AG09319 (cell line): Measurements from ENCODE around the gene ANKRD11.
"Not testable (repeated sequence)": the region's sequence is repeated elsewhere in the genome, so short reads cannot be mapped to it uniquely, and the experiment has no call there.

Source experiments
- DNase-seq: peaks from one replicate; pipeline ENCODE4 v3.0.0-alpha.2; 2010; ENCODE audit warnings: low read depth; ENCODE audit errors: extremely low read depth
- TF ChIP-seq, protein P1 (sequence below): IDR thresholded peaks from 2 replicates; pipeline ENCODE4 v1.5.1; 2011; ENCODE audit warnings: low read depth, mild to moderate bottlenecking, inconsistent platforms, low read length, moderate library complexity

Gene ANKRD11

DNA sequence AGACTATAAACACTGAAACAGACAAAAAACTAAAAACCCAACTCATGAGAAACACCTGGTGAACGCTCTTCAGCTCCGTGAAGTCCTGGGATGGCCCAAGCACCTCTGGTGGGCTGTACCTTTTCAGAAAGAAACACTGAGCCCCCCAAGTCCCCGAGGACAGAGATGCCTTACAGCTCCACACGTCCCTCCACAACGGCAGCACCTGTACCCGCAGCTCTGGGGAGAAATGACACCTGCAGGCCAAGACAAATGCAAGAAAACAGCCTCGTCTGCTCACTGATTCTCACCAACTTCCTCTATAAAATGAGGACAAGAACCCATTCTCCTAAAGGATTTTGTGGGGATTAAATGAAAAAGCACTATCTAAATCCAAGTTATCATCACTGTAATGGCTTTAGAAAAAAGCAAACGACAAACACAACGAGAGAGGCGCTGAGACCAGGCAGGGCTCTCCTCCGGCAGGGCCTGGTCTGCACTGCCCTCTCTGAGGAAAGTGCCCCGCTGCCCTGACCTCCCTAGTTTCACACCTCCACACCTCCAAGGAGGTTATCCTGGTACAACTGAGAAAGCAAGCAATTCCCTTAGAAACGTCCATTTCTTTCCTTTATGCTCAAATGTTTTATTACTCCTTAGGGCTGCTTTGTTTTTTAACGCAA, 158.0 kb downstream of the ANKRD11 start:
- no peak for DNase-seq
- TF ChIP-seq, protein P1, sequence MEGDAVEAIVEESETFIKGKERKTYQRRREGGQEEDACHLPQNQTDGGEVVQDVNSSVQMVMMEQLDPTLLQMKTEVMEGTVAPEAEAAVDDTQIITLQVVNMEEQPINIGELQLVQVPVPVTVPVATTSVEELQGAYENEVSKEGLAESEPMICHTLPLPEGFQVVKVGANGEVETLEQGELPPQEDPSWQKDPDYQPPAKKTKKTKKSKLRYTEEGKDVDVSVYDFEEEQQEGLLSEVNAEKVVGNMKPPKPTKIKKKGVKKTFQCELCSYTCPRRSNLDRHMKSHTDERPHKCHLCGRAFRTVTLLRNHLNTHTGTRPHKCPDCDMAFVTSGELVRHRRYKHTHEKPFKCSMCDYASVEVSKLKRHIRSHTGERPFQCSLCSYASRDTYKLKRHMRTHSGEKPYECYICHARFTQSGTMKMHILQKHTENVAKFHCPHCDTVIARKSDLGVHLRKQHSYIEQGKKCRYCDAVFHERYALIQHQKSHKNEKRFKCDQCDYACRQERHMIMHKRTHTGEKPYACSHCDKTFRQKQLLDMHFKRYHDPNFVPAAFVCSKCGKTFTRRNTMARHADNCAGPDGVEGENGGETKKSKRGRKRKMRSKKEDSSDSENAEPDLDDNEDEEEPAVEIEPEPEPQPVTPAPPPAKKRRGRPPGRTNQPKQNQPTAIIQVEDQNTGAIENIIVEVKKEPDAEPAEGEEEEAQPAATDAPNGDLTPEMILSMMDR: no peak

DNA sequence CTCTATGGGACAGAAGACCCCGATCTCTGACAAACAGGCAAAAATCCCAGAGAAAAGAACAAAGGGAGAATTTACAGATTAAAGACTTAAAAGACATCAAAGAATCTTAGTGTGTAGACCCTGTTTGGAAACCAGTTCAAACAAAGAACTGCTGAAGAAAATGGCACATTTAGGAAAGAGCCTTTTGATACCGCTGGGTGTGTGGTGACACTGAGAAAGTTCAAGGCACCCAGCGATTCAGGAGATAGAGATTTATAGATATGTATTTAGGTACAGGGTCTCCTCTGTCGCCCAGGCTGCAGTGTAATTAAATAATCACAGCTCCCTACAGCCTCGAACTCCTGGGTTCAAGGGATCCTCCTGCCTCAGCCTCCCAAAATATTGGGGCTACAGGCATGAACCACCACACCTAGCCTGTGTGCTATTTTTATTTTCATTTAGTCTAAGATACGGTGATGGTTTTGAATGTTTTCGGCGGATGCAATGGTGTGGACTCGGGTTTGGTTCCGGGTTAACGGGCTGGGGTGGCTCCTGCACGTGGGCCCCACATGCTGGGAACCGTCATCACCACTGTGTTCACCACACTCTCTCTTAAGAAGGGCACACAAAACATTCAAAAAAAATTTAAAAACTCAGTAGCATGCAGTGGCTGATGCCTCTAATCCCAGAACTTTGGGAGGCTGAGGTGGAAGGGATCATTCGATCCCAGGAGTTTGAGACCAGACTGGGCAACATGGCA, 158.8 kb downstream of the ANKRD11 start:
- no peak for DNase-seq

GRCh38 chr16:89330177-89330856, 160.0 kb downstream of the ANKRD11 start:
- TF ChIP-seq, protein P1: no peak
- no peak for DNase-seq

More for the DNA sequence above, 158.8 kb downstream of the ANKRD11 start:
- TF ChIP-seq, protein P1: no peak

DNA sequence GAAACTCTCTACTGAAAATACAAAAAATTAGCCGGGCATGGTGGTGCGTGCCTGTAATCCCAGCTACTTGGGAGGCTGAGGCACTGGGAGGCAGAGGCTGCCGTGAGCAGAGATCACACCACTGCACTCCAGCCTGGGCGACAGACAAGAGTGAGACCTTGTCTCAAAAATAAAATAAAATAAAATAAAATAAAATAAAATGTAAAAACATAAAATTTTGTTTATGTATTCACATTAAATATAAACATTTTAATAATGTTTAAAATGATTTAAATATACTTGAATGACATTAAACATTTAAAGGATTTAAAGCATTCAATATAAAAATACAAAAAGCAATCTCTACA, 160.6 kb downstream of the ANKRD11 start:
- DNase-seq: not testable (repeated sequence)

DNA sequence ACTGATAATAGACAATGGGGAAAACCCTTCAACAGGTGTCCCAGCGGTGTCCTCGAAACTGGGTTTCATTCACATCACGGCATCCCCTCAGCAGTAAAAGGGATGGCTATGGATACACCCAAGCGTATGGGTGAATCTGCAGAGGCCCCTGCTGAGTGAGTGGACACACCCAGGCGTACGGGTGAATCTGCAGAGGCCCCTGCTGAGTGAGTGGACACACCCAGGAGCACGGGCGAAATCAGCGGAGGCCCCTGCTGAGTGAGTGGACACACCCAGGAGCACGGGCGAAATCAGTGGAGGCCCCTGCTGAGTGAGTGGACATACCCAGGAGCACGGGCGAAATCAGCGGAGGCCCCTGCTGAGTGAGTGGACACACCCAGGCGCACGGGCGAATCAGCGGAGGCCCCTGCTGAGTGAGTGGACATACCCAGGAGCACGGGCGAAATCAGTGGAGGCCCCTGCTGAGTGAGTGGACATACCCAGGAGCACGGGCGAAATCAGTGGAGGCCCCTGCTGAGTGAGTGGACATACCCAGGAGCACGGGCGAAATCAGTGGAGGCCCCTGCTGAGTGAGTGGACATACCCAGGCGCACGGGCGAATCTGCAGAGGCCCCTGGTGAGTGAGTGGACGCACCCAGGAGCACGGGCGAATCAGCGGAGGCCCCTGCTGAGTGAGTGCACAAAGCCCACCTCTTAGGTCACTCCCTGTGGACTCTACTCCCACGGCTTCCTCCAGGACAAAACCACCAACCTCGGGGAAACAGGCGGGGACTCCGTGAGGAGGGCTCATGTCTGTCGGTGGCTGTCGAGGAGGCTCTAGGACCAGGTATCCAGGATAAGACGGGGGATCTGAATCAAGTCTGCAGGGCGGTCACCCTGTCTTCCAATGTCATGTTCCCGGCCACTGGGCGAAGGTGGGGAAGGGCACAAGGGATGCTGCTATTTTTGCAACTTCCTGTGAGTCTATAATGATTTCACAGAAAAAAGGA, 161.7 kb downstream of the ANKRD11 start:
- DNase-seq: not testable (repeated sequence)

DNA sequence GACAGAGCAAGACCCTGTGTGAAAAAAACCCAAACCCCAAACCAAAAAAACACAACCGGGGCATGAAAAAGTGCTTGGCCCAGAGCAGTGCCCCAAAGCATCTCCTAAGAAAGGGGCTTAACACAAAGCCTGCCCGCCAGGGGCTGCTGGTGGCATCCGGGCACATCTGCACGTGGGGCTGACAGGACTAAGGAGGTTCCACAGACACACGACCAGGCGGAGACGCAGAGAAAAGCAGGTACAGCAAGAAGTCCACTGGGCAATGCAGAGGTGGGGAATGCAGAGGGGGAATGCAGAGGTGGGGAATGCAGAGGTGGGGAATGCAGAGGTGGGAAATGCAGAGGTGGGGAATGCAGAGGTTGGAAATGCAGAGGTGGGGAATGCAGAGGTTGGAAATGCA, 163.6 kb downstream of the ANKRD11 start:
- DNase-seq: no peak

DNA sequence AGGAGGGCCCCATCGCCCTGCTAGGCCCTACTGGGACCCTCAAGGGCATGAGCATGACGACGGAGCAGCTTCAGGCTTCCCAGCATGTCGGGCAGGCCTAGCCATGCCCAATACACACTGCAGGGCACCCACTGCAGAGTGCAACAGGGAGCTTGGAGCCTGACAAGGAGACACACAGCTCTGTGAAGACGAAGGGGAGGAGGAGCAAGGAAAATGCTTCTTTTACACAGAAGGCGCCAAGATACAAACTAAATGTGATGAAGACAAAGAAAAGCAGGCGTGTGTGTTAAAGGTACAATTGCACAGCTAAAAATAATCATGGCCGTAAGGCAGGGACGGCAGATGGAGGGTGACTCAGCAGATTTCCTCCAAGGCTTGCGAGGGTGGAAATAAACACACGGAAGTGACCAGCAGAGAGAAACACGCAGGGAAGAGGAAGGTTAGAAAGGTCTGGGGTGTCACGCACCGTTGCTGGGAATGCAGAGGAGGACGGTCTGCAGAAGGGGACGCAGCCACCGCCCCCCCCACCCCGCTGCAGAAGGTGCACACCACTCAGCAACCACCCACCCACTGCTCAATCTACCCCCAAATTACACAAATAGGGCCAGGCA, 164.4 kb downstream of the ANKRD11 start:
- peak; percentile 60 for DNase-seq
- TF ChIP-seq, protein P1: no peak

More for the DNA sequence above, 163.6 kb downstream of the ANKRD11 start:
- TF ChIP-seq, protein P1: no peak
